ENCODE results near the gene CEACAM6.
A peak's percentile ranks its signal among the peaks of the same experiment; 100 is the strongest.
"Not testable (repeated sequence)": the region's sequence is repeated elsewhere in the genome, so short reads cannot be mapped to it uniquely, and the experiment has no call there.

CEACAM6 gene

GRCh38 chr19:41750248-41751134 lies 4.8 kb upstream of the CEACAM6 start:
- not testable (repeated sequence) for DNase-seq

GRCh38 chr19:41753159-41753558 lies 2.2 kb upstream of the CEACAM6 start:
- peak; percentile 86 for DNase-seq

- peak; percentile 82 for DNase-seq
Measured at GRCh38 chr19:41753936-41754529, 1.3 kb upstream of the CEACAM6 start.

GRCh38 chr19:41758846-41759245 lies 3.5 kb downstream of the CEACAM6 start:
- DNase-seq: no peak

GRCh38 chr19:41767115-41767514 lies 11.8 kb downstream of the CEACAM6 start:
- no peak for DNase-seq

GRCh38 chr19:41768105-41768504 lies 12.8 kb downstream of the CEACAM6 start:
- not testable (repeated sequence) for DNase-seq

- DNase-seq: no peak
Measured at GRCh38 chr19:41769608-41770007, 14.3 kb downstream of the CEACAM6 start.

GRCh38 chr19:41771410-41771809 lies 16.1 kb downstream of the CEACAM6 start:
- no peak for DNase-seq

GRCh38 chr19:41774515-41774980 lies 19.2 kb downstream of the CEACAM6 start:
- peak; percentile 66 for DNase-seq

GRCh38 chr19:41776700-41777099 lies 21.4 kb downstream of the CEACAM6 start:
- no peak for DNase-seq

- no peak for DNase-seq
Measured at GRCh38 chr19:41783612-41784011, 28.3 kb downstream of the CEACAM6 start.

- no peak for DNase-seq
Measured at GRCh38 chr19:41784312-41784711, 29.0 kb downstream of the CEACAM6 start.

- DNase-seq: no peak
Measured at GRCh38 chr19:41784743-41785142, 29.4 kb downstream of the CEACAM6 start.

- DNase-seq: peak; percentile 77
Measured at GRCh38 chr19:41785653-41786052, 30.3 kb downstream of the CEACAM6 start.

GRCh38 chr19:41787055-41787454 lies 31.7 kb downstream of the CEACAM6 start:
- no peak for DNase-seq

- not testable (repeated sequence) for DNase-seq
Measured at GRCh38 chr19:41788518-41788917, 33.2 kb downstream of the CEACAM6 start.

GRCh38 chr19:41789053-41789452 lies 33.7 kb downstream of the CEACAM6 start:
- not testable (repeated sequence) for DNase-seq

GRCh38 chr19:41792513-41793413 lies 37.4 kb downstream of the CEACAM6 start:
- DNase-seq: peak; percentile 66

GRCh38 chr19:41793414-41793727 lies 38.0 kb downstream of the CEACAM6 start:
- DNase-seq: no peak

GRCh38 chr19:41795031-41795461 lies 39.7 kb downstream of the CEACAM6 start:
- DNase-seq: peak; percentile 72

- DNase-seq: no peak
Measured at GRCh38 chr19:41796362-41796761, 41.0 kb downstream of the CEACAM6 start, which contains the start of gene CEACAM3. TSS of gene CEACAM3 (plus strand) at chr19:41796587. CDS start at chr19:41796678, 91 bp downstream.

GRCh38 chr19:41796901-41797300 lies 41.6 kb downstream of the CEACAM6 start:
- DNase-seq: no peak

- DNase-seq: no peak
Measured at GRCh38 chr19:41799444-41800000, 44.2 kb downstream of the CEACAM6 start.
